HG03565 (cell line): Measurements from ENCODE around the gene SLC25A25.
"Not testable (repeated sequence)": the region's sequence is repeated elsewhere in the genome, so short reads cannot be mapped to it uniquely, and the experiment has no call there.

Source experiments
- ATAC-seq: cut with Tn5 transposase; IDR thresholded peaks from one replicate; pipeline ENCODE4 v1.9.1; 2021; ENCODE audit warnings: mild to moderate bottlenecking, moderate library complexity; ENCODE audit not compliant: unreplicated experiment

Gene SLC25A25

DNA sequence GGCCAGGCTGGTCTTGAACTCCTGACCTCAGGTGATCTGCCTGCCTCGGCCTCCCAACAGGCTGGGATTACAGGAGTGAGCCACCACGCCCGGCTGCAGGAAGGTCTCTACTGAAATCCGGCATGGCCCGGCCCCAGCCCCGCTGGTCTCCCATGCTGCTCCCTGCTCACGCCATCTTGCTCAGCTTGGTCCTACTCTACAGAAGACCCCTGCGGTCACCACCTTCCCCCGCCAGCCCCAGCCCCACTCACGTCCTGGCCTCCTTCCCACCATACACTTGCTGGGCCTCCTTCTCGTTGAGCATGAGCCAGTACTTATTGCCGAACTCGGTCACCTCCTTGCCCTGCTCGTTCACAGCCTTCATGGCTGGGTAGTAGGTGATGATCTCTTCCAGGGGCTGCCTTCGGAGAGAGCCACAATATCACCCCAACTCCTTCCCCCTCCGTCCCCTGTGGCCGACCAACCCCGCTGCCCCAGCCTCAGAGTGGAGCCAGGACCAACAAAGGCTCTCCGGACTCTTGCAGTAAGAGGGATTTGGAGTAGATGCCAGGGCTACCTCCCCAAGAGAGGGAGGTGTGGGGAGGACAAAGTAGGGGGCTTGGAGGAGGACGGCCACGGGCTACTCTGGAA, 55.5 kb downstream of the SLC25A25 start:
- ATAC-seq = no peak

DNA sequence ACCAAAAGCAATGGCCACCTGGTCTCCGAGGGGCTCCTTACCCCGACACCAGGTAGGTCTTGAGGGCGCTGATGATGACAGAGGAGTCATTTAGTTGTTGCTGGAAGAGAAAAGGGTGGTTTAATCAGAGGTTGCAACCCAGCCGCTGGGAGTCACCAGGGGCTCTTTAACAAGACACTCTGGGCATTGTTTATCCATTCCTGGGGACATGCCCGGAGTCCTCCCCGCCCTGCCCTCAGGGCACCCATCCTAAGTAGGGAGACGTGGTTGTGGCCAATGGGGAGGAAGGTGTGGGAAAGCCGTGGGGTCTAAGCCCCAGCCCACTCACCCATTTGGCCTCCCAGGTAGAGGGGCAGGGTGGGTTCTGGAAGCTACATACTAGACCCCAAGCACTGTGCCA, 56.4 kb downstream of the SLC25A25 start:
- no peak for ATAC-seq

DNA sequence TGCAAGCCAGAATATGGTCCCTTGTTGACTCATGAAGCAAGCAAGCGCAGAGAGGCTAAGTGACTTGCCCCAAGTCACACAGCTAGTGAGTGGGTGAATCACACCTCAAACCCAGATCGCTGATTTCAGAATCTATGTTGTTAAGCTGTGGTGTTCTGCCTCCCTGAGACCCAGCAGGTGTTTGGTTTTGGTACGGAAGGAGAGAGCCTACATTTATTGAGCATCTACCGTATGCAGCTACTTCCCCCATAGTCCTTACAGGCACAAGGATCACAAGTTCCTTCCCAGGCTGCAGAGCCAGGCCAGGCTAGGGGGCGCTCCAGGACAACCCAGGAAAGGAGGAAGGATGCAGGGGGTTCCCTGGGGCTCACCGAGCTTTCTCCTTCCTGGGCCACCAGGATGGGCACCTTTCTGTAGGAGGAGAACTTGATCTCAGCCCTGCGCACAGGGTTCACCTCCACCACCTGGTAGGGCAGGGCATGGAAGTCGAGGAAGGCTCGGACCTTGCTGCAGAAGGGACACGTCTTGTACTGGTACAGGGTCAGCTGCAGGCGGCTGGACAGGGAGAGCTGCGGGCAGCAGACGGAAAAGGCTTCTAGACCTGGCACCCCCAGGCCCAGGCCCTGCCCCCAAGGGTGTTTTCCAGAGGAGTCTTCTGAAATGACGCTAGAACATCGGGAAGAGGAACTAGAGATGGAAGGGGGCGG, 57.0 kb downstream of the SLC25A25 start:
- ATAC-seq = no peak

DNA sequence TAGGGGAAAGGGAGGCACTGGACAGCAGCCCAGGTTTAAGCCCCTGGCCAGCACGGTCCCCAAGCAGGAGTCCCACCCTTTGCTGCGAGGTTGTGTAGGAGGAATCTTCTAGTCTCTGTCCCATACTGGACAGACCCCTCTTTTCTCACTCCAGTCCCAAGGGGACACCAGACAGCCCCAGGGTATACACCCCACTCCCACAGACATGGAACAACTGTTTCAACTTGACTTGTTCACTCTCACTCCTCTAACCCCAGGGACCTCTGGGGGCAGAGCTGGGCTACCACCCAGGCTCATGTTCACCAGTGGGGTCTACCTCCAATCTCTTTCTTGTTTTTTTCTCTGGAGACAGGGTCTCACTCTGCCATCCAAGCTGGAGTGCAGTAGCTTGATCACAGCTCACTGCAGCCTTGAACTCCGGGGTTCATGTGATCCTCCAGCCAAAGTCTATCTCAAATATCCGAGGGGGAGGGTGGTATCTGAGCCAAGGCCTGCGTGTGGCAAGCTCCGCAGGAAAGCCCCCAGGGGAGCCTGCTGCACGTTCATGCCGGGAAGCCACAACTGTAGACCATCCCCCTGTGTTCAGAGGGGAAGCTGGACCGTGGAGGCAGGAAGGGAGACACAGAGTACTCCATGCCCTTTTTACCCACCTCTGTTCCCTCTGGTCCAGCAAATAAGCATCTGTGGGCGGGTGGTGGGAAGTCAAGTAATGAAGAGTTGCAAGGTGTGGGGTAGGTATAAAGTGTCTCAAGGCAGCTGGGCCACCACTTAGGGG, 57.7 kb downstream of the SLC25A25 start:
- ATAC-seq = no peak

DNA sequence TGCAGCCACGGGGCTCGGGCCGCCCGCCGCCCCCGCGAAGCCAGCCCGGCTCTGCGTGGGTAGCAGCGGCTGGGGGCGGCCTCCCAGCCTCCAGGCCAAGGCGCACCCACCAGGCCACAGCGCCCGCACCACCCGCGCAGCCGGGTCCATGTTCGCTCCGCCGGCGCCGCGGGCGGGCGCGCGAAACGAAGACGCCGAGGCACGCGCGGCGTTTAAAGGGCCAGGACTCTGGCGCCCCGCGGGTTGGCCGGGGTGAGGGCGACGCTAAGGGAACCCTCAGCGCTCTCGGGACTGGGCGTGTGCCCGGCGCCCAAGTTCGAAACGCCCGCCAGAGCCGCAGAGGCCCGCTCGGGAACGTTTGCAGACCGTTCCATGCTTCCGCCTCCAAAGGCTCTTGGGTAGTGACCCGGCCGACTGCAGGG, 59.5 kb downstream of the SLC25A25 start, which contains the start of gene PTGES2:
PTGES2 (minus strand) TSS at position 162 of the 422 bp plus-strand sequence; CDS start at position 150, 12 bp downstream.
- ATAC-seq = peak; percentile 50

DNA sequence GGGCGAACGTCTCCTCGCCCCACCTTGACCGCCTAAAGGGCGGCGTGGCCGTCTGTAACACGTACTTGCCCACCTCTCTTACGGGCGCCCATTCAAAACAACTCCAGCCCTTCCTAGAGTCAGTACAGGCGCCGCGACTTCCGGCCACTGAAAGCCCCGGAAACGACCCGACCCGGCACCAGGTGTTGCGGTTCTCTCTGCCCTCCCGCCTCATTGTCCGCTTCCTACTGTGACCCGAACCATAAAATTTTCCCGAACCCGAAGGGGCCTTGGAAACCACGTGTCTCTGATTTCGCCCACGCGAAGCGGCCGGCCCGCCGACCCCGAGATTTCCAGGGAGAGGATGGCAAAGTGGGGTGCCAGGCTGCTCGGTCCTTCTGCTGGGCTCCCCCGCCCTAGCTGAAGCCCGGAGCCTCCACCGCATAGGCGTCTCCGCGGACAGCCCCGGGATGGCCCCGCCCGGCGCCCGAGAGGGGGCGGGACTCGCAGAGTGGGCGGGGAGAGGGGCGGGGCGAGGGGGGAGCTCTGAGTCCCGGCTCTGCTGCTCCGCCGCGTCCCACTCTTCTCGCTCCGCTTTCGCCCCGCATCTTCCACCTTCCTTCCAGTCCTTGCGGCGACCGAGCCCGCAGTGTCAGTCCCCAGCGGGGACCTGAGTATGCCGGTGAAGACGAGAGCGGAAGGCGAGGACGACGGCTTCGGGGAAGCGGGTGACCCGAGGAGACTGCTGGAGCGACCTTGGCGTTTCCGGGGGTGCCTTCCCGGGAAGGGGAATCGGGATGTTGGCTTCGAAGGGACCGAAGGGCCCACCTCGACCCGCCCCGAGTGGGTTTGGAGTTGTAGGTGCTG, 60.2 kb downstream of the SLC25A25 start:
- ATAC-seq = peak; percentile 41

DNA sequence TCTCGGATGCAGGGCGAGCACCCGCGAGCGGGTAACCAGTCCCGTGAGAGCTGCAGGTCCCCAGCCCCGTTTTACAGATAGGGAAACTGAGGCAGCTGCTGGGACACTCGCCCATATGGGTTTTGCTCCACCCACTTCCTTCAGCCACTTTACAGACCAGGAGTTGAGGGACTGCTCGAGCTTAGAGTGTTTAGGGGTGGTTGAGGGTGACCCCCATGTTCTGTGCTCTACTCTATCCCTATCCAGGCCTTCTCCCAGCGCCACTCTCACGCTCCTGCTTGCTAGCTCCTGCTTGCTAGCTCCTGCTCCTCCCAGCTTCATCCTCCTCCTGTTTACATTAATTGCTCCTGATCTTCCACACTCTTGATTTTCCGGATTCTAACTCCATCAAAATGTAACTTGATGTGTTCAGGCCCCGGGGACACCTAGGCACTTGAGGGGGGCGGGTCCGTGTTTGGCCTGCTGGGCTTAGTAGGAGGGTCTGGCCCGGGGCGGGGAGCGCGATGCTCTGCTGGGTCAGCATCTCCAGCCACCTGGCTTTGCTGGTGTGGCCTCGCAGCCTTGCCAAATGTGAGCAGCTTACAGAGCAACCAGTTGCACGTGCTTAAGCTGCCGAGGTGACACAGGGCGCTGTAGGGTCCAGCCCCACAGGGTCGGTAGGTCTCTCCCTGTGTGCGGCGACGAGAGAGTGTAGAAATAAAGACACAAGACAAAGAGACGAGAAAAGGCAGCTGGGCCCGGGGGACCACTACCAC, 61.0 kb downstream of the SLC25A25 start:
- ATAC-seq = no peak

DNA sequence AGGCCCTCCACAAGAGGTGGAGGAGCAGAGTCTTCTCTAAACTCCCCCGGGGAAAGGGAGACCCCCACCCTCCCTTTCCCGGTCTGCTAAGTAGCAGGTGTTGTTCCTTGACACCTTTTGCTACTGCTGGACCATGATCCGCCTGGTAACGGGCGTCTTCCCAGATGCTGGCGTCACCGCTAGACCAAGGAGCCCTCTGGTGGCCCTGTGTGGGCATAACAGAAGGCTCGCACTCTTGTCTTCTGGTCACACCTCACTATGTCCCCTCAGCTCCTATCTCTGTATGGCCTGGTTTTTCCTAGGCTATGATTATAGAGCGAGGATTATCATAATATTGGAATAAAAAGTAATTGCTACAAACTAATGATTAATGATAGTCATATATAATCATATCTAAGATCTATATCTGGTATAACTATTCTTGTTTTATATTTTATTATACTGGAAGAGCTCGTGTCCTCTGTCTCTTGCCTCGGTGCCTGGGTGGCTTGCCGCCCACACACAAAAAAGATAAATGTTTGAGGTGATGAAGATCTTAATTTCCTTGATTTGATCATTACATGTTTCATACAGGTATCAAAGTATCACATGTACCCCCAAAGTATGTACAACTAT, 62.1 kb downstream of the SLC25A25 start:
- ATAC-seq = not testable (repeated sequence)

DNA sequence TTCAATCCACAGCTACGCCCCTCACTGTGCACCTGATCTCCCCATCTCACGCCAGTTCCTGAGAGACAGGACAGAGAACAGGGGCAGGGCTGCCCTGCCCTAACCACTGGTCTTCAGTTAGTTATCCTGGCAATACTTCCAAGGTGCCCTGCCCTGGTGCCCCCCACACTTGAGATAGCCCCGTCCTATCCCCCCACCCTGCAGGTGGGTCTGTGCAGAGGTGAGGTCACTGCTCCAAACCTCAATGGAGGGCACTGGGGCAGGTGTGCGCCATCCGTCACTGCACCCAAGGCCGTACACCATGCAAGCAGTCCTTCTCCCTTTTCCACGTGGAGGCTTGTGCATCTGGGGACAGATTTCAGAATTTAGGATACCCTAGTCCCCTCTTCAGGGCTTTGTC, 62.6 kb downstream of the SLC25A25 start:
- not testable (repeated sequence) for ATAC-seq

DNA sequence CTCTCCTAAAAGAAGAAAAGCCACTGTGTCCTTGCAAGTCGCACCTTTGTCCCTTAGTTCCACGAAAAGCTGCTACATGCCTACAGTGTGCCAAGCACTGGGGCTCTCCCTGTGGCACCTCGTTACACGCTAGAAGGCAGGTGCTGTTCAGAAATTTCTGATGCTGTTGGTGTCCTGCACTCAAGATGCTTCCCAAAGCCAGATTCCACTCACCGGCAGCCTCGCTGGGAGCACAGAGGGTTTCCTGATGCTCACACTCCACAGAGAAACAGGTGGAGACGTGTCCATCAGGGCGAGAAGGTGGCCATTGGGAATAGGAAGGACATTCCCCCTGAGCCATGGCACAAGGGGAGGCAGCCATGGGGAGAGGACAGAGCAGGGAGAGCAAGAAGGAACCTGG, 63.3 kb downstream of the SLC25A25 start:
- not testable (repeated sequence) for ATAC-seq

DNA sequence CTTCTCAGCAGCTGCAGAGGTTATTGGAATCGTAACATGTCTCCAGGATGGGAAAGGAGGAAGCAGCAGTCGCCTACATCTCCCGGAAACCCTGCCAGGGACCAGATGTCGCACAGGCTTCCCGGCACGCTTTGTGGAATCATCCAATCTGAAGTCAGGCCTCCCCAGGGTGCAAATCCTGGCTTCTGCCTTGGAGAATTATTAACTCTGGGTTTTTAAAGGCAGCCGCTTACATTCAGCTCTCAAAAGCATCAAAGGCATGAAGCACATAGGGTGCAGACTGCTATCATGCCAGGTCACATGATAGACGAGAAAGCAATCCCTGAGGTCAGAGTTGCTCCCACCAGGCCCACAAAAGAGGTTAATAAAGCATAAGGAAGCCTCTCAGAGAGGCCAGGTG, 64.1 kb downstream of the SLC25A25 start:
- not testable (repeated sequence) for ATAC-seq

DNA sequence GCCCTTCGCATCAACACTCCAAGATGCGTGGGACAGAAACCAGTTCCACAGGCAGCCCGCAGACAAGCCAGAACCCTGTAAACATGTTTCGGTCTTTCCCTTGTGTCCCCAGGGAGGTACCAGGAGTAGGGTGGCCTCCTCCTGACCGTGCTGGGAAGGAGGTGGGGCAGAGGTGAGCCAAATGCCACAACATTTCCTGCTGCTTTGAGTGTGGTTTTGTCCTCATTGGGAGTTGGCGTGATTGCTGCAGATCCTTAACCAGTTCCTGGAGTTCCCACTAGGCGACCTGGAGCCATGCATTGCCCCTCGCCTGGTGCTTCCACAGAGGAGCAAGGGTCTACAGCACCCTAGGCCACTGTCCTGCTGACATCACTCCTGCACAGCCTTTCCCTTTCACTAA, 67.5 kb downstream of the SLC25A25 start:
- ATAC-seq = not testable (repeated sequence)

DNA sequence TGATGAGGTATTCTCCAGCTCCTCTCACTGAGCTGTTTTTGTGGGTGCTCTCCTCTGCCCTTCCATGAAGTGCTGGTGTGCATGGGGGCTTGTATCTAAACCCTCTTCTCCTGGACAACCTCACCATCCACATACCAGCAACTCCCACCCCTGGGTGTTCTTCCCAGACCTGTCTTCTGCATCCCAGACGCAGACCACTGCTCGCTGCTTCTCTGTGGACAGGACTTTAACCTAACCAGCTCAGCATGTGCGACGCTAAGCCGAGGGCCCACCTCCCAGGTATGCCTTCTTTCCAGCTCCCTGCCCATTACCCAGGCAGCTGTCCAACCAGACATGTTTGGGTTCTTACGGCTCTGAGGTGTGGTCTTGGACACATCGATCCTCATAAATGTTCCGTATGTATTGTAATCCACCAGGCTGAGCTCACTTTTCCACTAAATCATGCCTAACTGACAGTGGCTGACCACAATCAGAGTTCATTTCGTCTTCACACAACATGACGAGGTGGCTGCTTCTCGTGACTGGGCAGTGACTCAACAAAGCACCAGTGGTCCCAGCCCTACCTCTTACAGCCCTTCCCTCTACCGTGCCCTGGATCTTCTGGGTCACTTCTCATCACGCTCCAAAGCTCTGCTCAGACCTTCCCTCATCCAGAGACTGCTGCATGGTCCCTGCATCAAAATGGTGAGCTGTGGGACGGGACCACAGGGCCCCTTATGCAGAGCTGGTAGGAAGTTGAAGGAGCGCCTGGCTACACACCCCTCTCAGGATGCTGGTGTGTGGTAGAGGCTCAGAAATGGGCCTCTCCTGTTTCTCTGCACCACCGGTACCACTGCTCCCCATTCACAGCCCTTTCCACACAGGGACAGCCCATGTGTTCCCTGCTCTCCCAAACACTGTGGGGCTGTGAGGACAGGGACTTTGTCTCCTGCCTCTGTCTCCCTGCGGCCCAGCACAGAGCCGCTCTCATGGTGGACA, 69.1 kb downstream of the SLC25A25 start:
- ATAC-seq = no peak

DNA sequence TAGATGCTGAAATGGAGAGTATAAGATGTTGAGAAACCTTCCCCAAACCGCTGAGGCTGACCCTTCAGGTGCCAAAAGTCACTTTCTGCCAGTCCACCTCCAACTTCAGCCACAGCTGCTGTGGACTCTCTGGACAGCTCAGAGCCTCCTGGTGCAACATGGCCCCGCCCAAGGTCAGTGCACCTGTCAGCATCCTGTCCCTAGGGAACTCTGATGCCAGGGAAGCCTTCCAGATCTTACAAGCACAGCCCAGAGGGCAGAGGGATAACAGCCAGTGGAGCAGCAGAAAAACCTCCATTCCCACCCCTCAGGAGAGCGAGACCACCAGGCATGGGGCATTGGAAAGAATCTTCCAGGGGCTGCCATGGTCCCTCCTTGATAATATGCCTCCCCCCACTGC, 70.0 kb downstream of the SLC25A25 start:
- no peak for ATAC-seq

DNA sequence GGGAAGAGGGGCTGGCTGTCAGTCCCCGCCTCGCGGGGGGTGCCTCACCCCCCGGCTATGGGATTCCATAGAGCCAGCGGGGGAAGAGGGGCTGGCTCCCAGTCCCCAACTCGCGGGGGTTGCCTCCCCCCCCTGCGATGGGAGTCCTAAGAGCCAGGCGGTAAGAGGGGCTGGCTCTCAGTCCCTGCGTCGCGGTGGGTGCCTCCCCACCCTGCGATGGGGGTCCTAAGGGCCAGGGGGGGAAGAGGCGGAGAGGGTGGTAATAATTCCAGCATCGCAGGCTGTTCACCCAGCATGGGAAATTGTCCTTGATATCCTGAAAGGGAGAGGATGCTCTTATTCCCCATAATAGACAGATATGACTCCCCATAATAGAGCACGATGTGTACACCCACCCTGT, 71.6 kb downstream of the SLC25A25 start:
- ATAC-seq = no peak

DNA sequence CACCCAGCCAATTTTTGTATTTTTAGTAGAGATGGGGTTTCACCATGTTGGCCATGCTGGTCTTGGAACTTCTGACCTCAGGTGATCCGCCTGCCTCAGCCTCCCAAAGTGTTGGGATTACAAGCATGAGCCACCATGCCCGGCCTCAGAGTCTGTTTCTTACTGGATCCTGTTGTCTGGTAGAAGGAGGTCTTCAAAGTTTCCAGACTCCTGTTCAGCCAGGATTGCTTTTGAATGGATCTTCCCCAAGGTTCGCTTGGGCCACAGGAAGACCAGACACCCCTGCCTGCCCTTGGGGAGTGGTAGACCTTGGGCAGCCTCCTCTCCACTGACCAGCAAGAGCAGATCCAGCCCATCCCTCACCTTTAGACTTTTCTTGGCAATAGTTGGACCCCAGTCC, 73.6 kb downstream of the SLC25A25 start:
- no peak for ATAC-seq

DNA sequence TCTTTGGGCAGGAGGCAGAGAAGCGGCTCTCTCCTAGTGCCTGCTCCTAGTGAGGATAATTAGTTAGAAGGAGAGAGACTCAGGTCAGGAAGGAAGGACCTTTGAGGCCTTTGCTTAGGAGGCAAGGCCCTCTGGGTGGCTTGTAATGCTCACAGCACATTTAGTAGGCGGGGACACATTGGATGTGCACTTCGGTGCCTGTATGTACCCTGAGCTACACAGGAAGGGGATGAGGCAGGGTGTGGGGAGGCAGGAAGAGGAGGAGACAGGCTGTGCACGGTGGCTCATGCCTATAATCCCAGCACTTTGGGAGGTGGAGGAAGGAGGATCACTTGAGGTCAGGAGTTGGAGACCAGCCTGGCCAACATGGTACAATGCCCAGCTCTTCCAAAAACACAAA, 74.0 kb downstream of the SLC25A25 start:
- ATAC-seq = no peak

DNA sequence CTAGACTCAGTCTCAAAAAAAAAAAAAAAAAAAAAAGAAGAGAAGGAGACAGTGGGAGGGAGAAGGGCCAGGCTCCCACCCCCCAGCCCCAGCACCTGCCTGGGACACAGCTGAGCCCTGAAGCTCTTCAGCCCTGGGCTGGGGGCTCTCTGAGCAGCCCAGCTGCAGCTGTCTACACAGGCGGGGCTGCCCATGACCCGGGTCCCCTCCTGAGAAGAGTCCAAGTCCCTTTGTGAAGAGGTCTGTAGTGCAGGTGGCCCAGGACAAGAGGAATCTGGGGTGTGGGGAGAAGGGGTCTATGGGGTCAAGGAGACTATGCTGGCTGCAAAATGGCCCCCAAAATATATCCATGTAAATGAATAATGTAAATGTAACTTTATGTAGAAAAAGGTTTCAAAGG, 74.6 kb downstream of the SLC25A25 start:
- ATAC-seq = no peak
